HUDEP-2 (cell line): ENCODE results near the gene KATNIP.

Experiments used
- DNase-seq, 76 experiments: peaks; one replicate each; lab custom pipeline; 2025; ENCODE audit not compliant: unreplicated experiment in 76 of 76; lab: John Stamatoyannopoulos, UW

KATNIP gene

GRCh38 chr16:27576729-27577128, 26.8 kb downstream of the KATNIP start:
- no peak for DNase-seq

- DNase-seq: no peak
These were observed 29.4 kb downstream of the KATNIP start for GRCh38 chr16:27579087-27579980.

- no peak for DNase-seq
These were observed 32.9 kb downstream of the KATNIP start for GRCh38 chr16:27582883-27583282.

GRCh38 chr16:27583634-27584033, 33.7 kb downstream of the KATNIP start:
- no peak for DNase-seq

- DNase-seq: no peak
These were observed 35.3 kb downstream of the KATNIP start for GRCh38 chr16:27585200-27585599.

GRCh38 chr16:27586711-27587110, 36.8 kb downstream of the KATNIP start:
- no peak for DNase-seq

- DNase-seq: no peak
These were observed 38.1 kb downstream of the KATNIP start for GRCh38 chr16:27588057-27588456.

GRCh38 chr16:27591837-27592236, 41.9 kb downstream of the KATNIP start:
- DNase-seq: no peak

GRCh38 chr16:27595475-27595874, 45.5 kb downstream of the KATNIP start:
- no peak for DNase-seq

GRCh38 chr16:27595993-27596392, 46.0 kb downstream of the KATNIP start:
- no peak for DNase-seq

GRCh38 chr16:27596411-27596810, 46.5 kb downstream of the KATNIP start:
- DNase-seq: no peak

GRCh38 chr16:27597361-27597760, 47.4 kb downstream of the KATNIP start:
- DNase-seq: no peak

GRCh38 chr16:27598220-27598619, 48.3 kb downstream of the KATNIP start:
- DNase-seq: no peak

- DNase-seq: no peak
These were observed 49.1 kb downstream of the KATNIP start for GRCh38 chr16:27598931-27599565.

- DNase-seq: no peak
These were observed 49.7 kb downstream of the KATNIP start for GRCh38 chr16:27599606-27600005.
